NCI-H2227 (cell line): ENCODE results near the gene BAIAP2.
A peak's percentile ranks its signal among the peaks of the same experiment; 100 is the strongest.
"Not testable (repeated sequence)": the region's sequence is repeated elsewhere in the genome, so short reads cannot be mapped to it uniquely, and the experiment has no call there.

Experiments
- DNase-seq: peaks from one replicate; lab custom pipeline; 2025; ENCODE audit not compliant: unreplicated experiment; lab: John Stamatoyannopoulos, UW

The BAIAP2 gene

GRCh38 chr17:81000631-81001357 lies 34.2 kb upstream of the BAIAP2 start:
- DNase-seq, result no peak

DNA sequence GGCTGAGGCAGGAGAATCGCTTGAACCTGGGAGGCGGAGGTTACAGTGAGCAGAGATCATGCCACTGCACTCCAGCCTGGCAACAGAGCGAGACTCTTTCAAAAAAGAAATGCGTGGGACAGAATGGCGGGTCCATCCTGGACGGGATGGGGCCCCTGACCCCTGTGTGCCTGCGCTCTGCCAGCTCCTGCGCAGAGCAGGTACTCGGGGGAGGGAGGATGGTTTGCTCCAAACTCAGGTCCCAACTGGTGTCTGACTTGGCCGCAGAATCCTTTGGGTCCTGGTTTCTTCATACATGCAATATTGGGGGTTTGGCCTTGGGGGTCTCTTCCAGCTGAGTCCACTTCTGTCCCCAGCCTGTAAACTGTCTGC lies 33.0 kb upstream of the BAIAP2 start:
- no peak for DNase-seq

DNA sequence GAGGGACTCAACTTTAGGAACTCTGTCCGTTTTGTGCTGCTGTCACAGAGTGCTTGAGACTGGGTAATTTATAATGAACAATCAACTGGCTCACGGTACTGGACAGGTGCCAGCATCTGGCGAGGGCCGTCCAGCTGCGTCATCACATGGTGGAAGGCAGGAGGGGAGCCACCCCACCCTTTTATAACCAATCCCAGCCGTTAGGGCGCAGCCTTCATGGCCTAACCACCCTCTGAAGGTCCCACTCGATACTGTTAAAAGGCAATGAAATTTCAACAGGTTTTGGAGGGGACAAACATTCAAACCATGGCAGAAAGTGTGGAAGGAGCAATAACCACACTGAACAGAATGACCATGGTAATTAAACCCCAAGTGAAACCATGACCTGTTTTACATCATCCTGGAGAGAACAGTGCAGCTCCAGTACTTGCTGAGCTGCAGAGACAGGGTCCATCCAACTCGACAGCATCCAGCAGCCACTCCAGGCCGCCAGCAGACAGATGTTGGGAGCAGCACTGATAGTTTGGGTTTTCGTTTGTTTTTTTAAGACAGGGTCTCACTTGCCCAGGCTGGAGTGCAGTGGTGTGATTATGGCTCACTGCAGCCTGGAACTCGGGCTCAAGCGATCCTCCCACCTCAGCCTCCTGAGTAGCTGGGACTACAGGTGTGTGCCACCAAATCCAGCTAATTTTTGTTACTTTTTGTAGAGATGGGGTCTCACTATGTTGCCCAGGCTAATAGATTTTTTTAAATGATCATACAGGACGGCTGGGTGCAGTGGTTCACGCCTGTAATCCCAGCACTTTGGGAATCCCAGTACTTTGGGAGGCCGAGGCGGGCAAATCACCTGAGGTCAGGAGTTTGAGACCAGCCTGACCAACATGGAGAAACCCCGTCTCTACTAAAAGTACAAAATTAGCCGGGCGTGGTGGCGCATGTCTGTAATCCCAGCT lies 32.3 kb upstream of the BAIAP2 start:
- peak; percentile 72 for DNase-seq

DNA sequence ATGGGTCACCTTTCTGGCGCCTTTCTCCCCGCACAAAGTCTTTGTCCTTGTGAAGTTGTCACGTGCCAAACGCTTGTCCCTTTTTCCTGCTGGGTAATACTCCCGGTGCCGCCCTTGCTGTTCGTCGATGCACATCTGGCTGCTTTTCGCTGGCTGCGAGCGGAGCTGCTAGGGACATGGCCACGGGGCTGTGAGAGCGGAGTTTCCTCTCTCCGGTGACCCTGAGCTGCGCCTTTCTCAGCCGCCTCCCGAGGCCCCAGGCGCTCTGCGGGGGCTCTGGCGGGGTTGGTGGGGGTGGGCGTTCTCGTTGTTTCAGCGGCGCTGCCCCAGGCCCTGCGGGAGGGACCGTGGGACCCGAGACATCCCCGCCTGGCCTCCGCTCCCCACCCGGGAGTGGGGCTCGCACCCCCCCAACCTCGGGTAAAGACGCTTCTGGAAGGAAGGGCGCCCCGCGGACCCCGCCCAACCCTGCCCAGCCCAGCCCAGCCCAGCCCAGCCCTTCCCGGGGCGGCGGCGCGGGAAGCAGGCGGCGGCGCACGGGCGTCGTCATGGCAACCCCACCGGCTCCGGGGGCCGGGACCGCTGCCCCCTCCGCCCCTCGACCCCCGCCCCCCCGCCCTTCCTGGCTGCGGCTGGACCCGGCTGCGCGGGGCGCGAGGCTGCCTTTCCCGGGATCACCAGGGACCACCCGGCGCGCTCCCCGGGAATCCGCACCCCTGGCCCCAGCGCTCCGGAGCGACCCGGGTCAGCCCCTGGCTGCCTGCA lies 31.1 kb upstream of the BAIAP2 start:
- DNase-seq, result peak; percentile 67

GRCh38 chr17:81006891-81007290 lies 28.1 kb upstream of the BAIAP2 start:
- no peak for DNase-seq

GRCh38 chr17:81008140-81008539 lies 26.8 kb upstream of the BAIAP2 start:
- no peak for DNase-seq

DNA sequence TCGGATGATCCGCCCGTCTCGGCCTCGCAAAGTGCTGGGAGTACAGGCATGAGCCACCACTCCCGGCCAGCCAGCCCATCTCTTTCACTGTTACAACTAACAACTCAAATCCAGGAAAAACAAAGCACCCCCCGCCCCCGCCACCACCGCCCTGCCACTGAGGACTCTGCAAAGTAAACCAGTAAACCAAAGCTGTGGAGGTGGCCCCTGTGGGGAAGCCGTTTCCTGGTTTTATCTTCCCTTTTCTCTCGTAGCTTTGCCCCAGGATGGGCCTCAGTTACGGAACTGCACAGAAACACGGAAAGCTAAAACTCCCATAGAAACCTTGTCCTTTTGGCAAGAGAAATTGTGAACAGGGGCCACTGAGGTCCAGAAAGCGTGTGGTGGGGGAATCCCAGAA lies 25.8 kb upstream of the BAIAP2 start:
- no peak for DNase-seq

- DNase-seq, result no peak
These were observed 24.0 kb upstream of the BAIAP2 start for GRCh38 chr17:81010935-81011334.

- DNase-seq, result no peak
These were observed 23.0 kb upstream of the BAIAP2 start for GRCh38 chr17:81011951-81012350.

- DNase-seq, result no peak
These were observed 22.1 kb upstream of the BAIAP2 start for GRCh38 chr17:81012574-81013447.

- DNase-seq, result no peak
These were observed 21.3 kb upstream of the BAIAP2 start for GRCh38 chr17:81013642-81014041.

- no peak for DNase-seq
These were observed 19.8 kb upstream of the BAIAP2 start for GRCh38 chr17:81015136-81015535.

DNA sequence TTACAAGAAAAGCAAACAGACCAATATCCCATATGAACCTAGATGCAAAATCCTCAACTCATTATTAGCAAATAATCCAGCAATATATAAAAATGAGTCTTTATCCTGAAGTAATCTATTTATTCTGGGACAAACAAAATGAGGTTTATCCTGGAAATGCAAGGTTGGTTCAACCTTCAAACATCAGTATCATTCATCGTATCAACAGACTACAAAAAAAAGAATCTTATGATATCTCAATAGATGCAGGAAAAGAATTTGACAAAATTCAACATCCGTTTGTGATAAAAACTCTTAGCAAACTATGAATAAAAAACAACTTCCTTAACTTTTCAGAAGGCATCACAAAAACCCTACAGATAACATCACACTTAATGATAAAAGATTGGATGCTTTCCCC lies 18.4 kb upstream of the BAIAP2 start:
- DNase-seq, result no peak

- DNase-seq, result not testable (repeated sequence)
These were observed 17.6 kb upstream of the BAIAP2 start for GRCh38 chr17:81017330-81017729.

DNA sequence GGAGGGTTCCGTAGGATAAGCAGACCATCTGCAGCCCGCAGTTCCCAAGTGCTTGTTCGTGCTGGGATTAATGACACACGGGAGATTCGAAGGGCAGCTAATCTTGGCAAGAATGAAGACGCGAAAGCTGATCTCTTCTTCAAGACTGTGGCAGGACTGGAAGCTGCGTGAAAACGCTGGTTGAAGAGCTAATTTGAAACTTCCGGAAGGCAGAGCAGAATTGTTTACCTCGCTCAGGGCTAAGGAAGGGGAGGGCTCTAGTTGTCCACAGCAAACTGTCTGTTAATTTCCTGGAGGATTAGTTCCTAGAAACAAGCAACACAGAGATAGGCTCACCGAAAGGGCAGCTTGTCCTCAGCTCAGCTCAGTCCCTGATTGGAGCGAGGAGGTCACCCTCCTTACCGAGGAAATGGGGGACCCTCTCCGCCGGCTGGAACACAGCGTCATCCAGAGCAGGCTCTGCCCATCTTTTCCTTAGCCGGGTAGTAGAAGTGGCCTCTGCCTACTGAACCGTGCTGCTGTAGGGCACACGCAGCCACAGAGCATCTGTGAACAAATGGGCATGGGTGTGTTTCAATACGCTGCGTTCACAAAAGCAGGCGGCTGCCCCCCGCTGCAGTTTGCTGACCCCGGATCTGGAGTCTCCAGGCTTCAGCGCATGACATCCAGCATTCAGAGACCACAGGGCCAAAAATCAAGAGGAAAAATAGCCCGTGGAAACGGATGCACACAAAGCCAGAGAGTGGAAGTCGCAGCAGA lies 16.7 kb upstream of the BAIAP2 start:
- peak; percentile 82 for DNase-seq

- no peak for DNase-seq
These were observed 15.1 kb upstream of the BAIAP2 start for GRCh38 chr17:81019563-81020442.

- DNase-seq, result no peak
These were observed 14.5 kb upstream of the BAIAP2 start for GRCh38 chr17:81020443-81020766.

DNA sequence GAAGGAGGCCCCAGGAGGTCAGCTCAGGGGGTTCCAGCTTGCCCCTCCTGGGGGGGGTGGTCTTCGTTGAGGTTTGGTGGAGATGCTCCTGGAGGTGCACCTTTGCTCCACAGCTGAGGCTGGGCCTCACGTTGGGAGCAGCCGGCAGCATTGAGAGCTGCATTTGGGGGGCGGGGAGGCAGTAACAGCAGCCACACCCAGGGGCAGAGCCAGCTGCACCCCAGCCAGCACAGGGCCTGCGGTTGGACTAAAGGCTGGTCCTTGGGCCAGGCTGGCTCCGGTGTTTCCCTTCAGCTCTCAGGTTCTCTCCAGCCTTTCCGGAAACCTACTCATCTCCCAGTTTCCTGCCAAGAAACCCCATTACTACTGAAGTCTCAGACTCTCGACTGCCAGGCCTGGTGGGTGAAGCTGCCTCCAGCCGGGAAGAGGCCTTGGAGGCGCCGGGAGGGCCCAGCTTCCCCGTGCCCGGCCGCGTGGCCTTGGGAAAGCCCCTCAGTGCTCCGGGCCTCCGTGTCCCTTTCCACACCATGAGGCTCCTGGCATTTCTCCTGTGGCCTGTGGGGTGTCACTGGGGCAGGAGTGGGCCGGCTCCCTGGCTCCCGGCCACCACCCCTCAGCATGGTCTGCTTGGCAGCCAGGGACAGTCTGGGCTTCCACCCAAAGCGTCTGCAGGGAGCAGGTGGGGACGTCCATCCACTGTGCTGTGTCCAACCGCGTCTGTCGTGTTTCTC lies 14.0 kb upstream of the BAIAP2 start:
- no peak for DNase-seq
